Large intestine (tissue), 3 donors: ENCODE measurements around the gene SLC39A10. TPM values are rescaled to one million over a fixed set of nuclear protein-coding genes. Genes with fewer than 3 reads are reported as not detected.
"Not testable (repeated sequence)": the region's sequence is repeated elsewhere in the genome, so short reads cannot be mapped to it uniquely, and the experiment has no call there.

ENCODE experiments used
- DNase-seq, 2 donors: peaks; one replicate each; pipeline versions ENCODE4 v3.0.0 to v3.0.0-alpha.2; 2013
- H3K27ac ChIP-seq: one replicate; pipeline ENCODE4 v1.5.1; 2013; ENCODE audit warnings: low read length
- H3K27me3 ChIP-seq: 2 replicates; pipeline ENCODE4 v1.6.1; 2013; ENCODE audit warnings: low read length; ENCODE audit not compliant: control insufficient read depth, insufficient read depth
- H3K36me3 ChIP-seq: 2 replicates; pipeline ENCODE4 v1.6.1; 2013; ENCODE audit warnings: low read length; ENCODE audit not compliant: control insufficient read depth, insufficient read depth
- H3K4me1 ChIP-seq: one replicate; pipeline ENCODE4 v1.6.1; 2013; ENCODE audit warnings: low read length; ENCODE audit not compliant: control insufficient read depth, insufficient read depth
- H3K4me3 ChIP-seq: one replicate; pipeline ENCODE4 v1.5.1; 2013; ENCODE audit warnings: low read length
- H3K9me3 ChIP-seq: one replicate; pipeline ENCODE4 v1.6.1; 2013; ENCODE audit warnings: mild to moderate bottlenecking, low read depth, low read length, moderate library complexity; ENCODE audit not compliant: control insufficient read depth
- WGBS: methylation state at CpG from one replicate; pipeline ENCODE4 v1.1.5; 2013; ENCODE audit warnings: low lambda C conversion rate; ENCODE audit not compliant: insufficient coverage; 5-methylcytosine and 5-hydroxymethylcytosine counted together
- polyA plus RNA-seq: library from polyadenylated mRNA; unstranded; fragments of 120-200 nt; gene quantifications from one replicate; pipeline ENCODE4 v1.2.1, GENCODE V29; 2013

The SLC39A10 gene
- polyA plus RNA-seq, 1 donor: 28.5 TPM

GRCh38 chr2:195642679-195643068 is 14.4 kb upstream of the SLC39A10 start:
- no peak overlapping the region for H3K4me3 ChIP-seq
- no peaks in the 10 kb centered on the region for H3K9me3 ChIP-seq
- DNase-seq: no peak
- no CpG with 5 or more reads among the region's 1 CpG for WGBS
- H3K4me1 ChIP-seq: peaks cover 3% of the 10 kb centered on the region
- no peaks in the 10 kb centered on the region for H3K36me3 ChIP-seq
- no peaks in the 10 kb centered on the region for H3K27me3 ChIP-seq
- no peak overlapping the region for H3K27ac ChIP-seq

DNA sequence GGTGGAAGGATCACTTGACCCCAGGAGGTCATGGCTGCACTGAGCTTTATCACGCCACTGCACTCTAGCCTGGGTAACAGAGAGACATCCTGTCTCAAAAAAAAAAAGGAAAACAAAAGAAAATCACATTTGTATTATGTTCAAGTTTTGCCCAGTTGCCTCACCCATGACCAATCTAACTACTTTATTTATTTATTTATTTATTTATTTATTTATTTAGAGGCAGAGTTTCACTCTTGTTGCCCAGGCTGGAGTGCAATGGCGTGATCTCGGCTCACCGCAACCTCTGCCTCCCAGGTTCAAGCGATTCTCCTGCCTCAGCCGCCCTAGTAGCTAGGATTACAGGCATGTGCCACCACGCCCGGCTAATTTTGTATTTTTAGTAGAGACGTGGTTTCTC is 12.3 kb upstream of the SLC39A10 start:
- not testable (repeated sequence) for H3K4me3 ChIP-seq, DNase-seq, H3K4me1 ChIP-seq, H3K9me3 ChIP-seq, H3K27me3 ChIP-seq, H3K36me3 ChIP-seq, H3K27ac ChIP-seq
- no CpG with 5 or more reads among the region's 9 CpGs for WGBS

DNA sequence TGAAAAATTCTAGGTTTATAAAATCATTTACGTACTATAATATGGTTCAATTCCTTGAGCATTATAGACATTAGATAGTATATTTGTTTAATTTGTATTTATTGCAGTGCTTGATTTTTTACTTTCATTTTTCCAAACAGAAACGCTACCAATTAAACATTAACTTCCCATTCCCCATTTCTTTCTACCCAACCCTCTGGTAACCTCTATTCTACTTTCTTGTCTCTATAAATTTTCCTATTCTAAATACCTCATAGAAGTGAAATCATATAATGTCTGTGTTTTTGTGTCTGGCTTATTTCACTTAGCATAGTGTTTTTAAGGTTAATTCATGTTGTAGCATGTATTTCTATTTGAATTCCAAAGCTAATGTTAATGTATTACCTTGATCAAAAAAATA is 11.6 kb upstream of the SLC39A10 start:
- 38% methylated on average over 2 of the region's 2 CpGs for WGBS
- DNase-seq: no peak

GRCh38 chr2:195646424-195646823 is 10.6 kb upstream of the SLC39A10 start:
- Histone ChIP-seq H3K36me3 (no peaks in the 10 kb centered on the region), H3K4me1 (peaks cover 3% of the 10 kb centered on the region), H3K9me3 (no peaks in the 10 kb centered on the region), H3K4me3 (no peak overlapping the region), H3K27ac (no peak overlapping the region), H3K27me3 (no peaks in the 10 kb centered on the region)
- DNase-seq: no peak
- no CpG with 5 or more reads among the region's 9 CpGs for WGBS

More for the DNA sequence above, 11.6 kb upstream of the SLC39A10 start:
- Histone ChIP-seq H3K36me3 (no peaks in the 10 kb centered on the region), H3K4me3 (no peak overlapping the region), H3K9me3 (no peaks in the 10 kb centered on the region), H3K27me3 (no peaks in the 10 kb centered on the region), H3K4me1 (peaks cover 3% of the 10 kb centered on the region), H3K27ac (no peak overlapping the region)

- H3K36me3 ChIP-seq: no peaks in the 10 kb centered on the region
- peaks cover 3% of the 10 kb centered on the region for H3K4me1 ChIP-seq
- no peaks in the 10 kb centered on the region for H3K27me3 ChIP-seq
- H3K9me3 ChIP-seq: no peaks in the 10 kb centered on the region
- no peak overlapping the region for H3K4me3 ChIP-seq
- no peak for DNase-seq
- no peak overlapping the region for H3K27ac ChIP-seq
- WGBS: no CpG with 5 or more reads among the region's 3 CpGs
Observed at GRCh38 chr2:195647302-195647701, 9.7 kb upstream of the SLC39A10 start.

DNA sequence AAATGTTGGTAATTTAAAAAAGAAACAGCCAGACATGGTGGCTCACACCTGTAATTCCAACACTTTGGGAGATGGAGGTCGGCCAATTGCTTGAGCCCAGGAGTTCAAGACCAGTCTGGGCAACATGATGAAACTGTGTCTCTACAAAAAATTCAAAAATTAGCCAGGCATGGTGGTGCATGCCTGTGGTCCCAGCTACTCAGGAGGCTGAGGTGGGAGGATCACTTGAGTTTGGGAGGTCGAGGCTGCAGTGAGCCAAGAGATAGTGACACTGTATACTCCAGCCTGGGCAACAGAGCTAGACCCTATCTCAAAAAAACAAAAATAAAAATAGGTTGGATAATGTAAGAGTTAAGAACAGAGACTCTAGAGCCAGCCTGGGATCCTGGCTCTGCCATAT is 8.7 kb upstream of the SLC39A10 start:
- not testable (repeated sequence) for H3K4me1 ChIP-seq, H3K27ac ChIP-seq, DNase-seq, H3K4me3 ChIP-seq, H3K36me3 ChIP-seq, H3K9me3 ChIP-seq, H3K27me3 ChIP-seq
- no CpG with 5 or more reads among the region's 2 CpGs for WGBS

GRCh38 chr2:195648787-195649186 is 8.2 kb upstream of the SLC39A10 start:
- WGBS: 95% methylated on average over 2 of the region's 5 CpGs
- DNase-seq: no peak
- Histone ChIP-seq H3K36me3 (no peaks in the 10 kb centered on the region), H3K4me3 (no peak overlapping the region), H3K9me3 (no peaks in the 10 kb centered on the region), H3K27ac (no peak overlapping the region), H3K4me1 (no peaks in the 10 kb centered on the region), H3K27me3 (no peaks in the 10 kb centered on the region)

DNA sequence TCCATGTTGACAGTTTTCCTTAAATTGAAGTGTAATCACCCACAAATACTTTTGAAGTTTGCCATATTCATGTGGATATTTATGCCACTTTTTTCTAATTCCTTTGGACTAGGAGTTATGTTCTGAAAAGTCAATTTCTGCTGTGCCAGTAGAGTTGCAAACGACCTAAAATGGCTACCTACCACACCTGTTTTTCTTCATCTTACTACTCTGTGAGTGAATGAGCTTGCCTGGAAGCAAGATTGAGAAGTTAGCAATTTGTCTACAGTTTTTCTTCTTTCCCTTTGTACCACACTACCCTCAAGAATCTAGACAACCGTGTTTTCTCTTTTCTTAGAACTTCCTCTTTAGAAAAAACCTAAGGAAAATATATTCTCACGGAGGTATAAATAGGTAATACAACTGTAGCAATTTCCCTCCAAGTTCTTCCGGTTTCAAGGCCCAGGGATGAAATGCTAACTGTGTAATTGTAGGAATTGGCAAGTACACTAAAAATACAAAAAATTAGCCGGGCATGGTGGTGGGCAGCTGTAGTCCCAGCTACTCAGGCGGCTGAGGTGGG is 7.3 kb upstream of the SLC39A10 start:
- no peak overlapping the region for H3K27ac ChIP-seq
- WGBS: 60% methylated on average over 1 of the region's 6 CpGs
- no peaks in the 10 kb centered on the region for H3K9me3 ChIP-seq
- H3K27me3 ChIP-seq: no peaks in the 10 kb centered on the region
- H3K4me3 ChIP-seq: no peak overlapping the region
- no peak for DNase-seq
- no peaks in the 10 kb centered on the region for H3K36me3 ChIP-seq
- no peaks in the 10 kb centered on the region for H3K4me1 ChIP-seq

DNA sequence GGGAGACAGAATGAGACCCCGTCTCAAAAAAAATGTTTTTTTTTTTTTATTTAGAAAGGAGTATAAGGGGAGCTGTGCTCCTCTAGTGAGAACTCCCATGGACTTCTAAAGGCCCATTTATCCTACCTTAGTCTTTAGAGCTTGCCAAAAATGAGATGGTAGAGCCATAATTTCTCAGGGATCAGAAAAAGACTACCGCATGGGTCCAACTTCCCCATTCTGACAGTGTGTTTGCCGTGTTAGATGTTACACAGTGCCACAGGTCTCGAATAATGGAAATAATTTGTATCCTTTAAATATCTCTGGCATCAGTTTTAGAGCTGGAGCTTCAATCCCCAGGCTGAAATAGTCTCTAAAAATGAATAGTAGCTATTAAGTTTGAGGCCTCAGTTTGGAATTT is 6.0 kb upstream of the SLC39A10 start:
- no peak overlapping the region for H3K27ac ChIP-seq
- H3K27me3 ChIP-seq: no peaks in the 10 kb centered on the region
- no peak for DNase-seq
- H3K36me3 ChIP-seq: no peaks in the 10 kb centered on the region
- H3K9me3 ChIP-seq: no peaks in the 10 kb centered on the region
- H3K4me1 ChIP-seq: no peaks in the 10 kb centered on the region
- no CpG with 5 or more reads among the region's 4 CpGs for WGBS
- H3K4me3 ChIP-seq: no peak overlapping the region

GRCh38 chr2:195652911-195653310 is 4.1 kb upstream of the SLC39A10 start:
- Histone ChIP-seq H3K9me3 (no peaks in the 10 kb centered on the region), H3K4me3 (no peak overlapping the region), H3K4me1 (no peaks in the 10 kb centered on the region), H3K36me3 (no peaks in the 10 kb centered on the region), H3K27ac (no peak overlapping the region), H3K27me3 (no peaks in the 10 kb centered on the region)
- DNase-seq: no peak

- peak in 1 of 2 donors; percentile 13 for DNase-seq
- 90% methylated on average over 2 of the region's 19 CpGs for WGBS
- Histone ChIP-seq H3K4me1 (no peaks in the 10 kb centered on the region), H3K9me3 (no peaks in the 10 kb centered on the region), H3K27me3 (no peaks in the 10 kb centered on the region), H3K36me3 (no peaks in the 10 kb centered on the region), H3K27ac (peak overlapping the region; percentile 70), H3K4me3 (peak overlapping the region; percentile 38)
Observed at GRCh38 chr2:195656161-195656858, 716 bp upstream of the SLC39A10 start.
